Right kidney (tissue), 1 donor: ENCODE data around the gene XG.

ENCODE experiments used
- DNase-seq: peaks from one replicate; pipeline ENCODE4 v3.0.0-alpha.2; 2016

XG gene

GRCh38 chrX:2819345-2820135, 67.7 kb downstream of the XG start:
- no peak for DNase-seq

DNA sequence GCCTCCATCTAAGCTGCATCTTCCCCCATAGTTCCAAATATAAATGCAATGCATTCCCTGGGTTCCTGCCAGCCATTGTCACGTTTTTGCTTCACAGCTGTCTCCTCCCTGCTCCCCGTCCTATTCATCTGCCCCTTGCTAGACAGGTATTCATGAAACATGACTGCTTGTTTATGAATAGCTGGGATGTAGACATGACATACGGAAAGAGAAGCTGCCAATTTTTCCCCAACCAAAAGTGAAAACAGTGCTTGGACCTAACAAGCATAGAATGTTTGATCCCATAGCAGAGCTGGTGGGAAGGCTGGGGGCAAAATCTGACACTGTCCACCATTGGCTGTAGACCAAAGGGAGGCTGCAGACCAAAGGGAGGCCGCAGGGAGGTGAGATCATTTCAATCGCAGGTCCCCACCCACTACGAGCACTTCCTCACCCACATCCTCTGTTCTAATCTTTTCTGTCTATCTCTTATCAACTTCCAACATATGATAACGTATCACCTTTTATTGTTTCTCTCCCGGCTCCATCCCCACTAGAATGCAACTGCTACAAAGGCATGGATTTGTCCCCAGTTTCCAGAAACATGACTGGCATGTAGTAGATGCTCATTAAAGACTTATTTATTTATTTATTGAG, 68.4 kb downstream of the XG start:
- DNase-seq, result no peak

- no peak for DNase-seq
Measured at GRCh38 chrX:2823795-2824386, 72.1 kb downstream of the XG start.

- no peak for DNase-seq
Measured at GRCh38 chrX:2824886-2825285, 73.0 kb downstream of the XG start.

GRCh38 chrX:2828344-2828958, 76.6 kb downstream of the XG start, which contains the start of gene GYG2:
TSS of gene GYG2 (plus strand) at chrX:2828930. CDS start at chrX:2830189, 1,259 bp downstream.
- peak; percentile 47 for DNase-seq

DNA sequence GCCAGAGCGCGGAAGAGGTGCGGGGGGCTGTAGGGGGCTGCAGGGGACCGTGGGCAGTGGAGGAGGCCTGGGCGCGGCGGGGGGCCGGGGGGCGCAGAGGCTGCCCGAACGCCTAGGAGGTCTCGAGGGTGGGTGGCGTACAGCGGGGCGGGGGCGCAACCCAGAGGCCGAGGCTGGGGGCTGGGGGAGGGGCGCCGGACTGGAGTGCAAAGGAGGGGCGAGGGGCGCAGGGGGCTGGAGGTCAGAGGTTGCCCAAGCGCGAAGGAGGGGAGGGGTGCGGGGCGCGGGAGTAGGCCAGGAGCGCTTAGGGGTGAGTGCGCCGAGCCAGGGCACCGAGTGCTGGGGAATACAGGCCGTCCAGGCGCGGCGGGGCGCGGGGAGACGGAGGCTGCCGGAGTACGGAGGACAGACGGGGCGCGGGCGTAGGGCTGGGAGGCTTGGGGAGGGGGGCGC, 77.1 kb downstream of the XG start:
- DNase-seq, result no peak

GRCh38 chrX:2829469-2830246, 77.8 kb downstream of the XG start:
- no peak for DNase-seq

- DNase-seq, result no peak
Measured at GRCh38 chrX:2831471-2832228, 79.8 kb downstream of the XG start.

DNA sequence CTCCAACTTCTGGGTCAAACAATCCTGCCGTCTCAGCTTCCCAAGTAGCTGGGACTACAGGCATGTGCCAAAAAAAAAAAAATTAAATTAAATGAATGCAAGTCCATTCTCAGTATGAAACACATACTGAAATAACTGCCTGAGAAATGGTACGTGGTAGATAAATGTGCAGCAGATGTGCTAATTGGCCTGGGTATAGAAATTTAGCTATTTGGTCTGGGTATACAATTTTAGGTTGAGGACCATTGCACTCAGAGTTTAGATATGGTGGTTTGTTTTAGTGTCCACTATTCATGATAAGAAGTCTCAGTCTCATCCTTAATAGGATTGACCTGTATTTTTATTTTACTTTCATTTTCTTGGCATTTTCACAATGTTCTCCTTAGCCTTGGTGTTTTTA, 86.1 kb downstream of the XG start:
- no peak for DNase-seq

DNA sequence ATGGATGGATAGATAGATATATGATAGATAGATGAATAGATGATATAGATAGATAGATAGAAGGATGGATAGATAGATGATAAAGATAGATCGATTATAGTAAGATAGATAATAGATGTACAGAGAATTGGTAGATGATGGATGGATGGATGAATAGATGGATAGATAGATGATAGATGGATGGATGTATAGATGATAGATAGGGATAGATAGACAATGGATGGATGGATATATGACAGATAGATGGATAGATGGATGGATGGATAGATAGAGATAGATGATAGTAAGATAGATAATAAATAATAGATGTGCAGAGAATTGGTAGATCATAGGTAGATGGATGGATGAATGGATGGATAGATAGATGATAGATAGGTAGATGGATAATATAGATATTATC, 89.1 kb downstream of the XG start:
- DNase-seq, result no peak

DNA sequence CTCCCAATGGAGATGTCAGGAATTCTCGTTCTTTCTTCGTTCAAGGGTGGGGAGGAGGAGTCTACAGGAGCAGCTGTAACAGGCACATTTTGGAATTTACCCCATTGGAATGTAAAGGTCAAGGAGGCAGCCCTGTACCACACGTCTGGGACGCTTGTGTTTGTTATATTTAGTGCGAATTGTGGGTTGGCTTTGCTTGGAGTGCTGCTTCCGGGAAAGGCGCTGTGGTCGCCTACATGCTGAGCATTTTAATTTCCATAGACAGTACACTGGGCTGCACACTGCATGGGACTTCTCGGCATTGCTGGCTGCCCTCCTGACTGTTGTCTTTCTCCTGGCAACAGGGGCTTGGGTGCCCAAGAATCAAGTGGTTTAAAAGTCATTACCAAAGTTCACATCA, 89.7 kb downstream of the XG start:
- no peak for DNase-seq

DNA sequence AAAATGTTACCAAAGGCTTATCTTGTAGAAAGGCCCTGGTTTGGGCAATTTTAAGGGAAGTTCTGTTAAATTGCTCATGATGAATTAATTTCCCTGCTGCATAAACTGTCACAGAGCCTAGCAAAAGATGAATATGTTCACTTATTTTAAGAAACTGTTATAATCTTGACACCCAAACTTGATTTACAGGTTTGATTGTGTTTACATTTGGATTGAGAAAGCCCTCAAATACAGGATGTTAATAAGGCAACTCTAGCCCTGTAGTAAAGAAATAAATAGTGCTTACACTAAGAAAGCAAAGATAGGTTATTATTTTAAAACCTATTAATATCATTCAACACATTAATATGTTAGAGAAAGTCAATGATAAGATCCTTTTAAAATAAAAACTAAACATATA, 95.2 kb downstream of the XG start:
- no peak for DNase-seq

DNA sequence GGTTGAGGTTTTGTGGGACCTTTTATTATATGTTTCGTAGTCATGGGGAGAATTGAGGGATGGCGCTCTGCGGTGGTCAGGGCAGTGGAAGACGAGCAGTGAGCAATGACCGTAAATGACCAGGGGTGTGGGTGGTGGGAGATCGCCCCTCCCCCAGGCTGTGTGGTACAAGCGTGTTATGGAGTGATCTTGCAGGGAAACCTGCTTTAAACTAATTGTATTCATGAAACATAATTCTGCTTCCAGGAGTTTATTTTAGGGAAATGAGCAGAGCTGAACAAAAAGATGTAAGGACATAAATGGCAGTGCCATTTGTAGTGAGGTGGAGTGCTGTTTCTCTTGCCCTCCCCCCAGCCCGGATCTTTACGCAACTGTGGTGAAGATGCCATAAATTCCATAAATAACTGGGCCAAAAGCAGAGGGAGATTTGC, 97.0 kb downstream of the XG start:
- DNase-seq, result no peak

DNA sequence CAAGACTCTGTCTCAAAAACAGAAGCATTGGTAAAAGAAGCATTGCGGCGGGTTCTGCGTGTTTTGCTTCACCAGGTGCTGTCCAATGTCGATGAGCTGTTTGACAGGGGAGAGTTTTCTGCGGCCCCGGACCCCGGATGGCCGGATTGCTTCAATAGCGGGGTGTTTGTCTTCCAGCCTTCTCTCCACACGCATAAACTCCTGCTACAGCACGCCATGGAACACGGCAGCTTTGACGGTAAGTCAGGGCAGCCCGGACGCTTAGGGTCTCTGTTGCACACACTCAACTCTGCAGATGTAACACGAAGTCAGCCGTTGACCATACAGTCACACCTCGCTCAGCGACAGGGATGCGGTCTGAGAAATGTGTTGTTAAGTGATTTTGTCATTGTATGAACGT, 103.1 kb downstream of the XG start:
- no peak for DNase-seq

DNA sequence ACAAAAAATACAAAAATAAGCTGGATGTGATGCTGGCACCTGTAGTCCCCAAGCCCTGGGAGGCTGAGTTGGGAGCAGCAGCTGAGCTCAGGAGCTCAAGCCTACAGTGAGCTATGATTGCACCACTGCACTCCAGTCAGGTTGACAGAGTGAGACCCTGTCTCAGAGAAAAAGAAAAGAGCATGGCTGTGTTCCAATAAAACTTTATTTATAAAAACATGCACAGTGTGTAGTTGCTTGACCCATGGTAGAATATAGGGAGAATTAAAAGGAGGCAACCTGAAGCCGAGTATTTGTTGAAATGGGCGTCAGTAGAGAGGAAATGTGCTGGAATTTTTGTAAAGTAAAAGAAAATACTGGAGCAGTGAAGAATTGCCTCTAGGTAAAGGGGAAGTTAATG, 103.9 kb downstream of the XG start:
- DNase-seq, result no peak

GRCh38 chrX:2857566-2857965, 105.7 kb downstream of the XG start:
- no peak for DNase-seq

DNA sequence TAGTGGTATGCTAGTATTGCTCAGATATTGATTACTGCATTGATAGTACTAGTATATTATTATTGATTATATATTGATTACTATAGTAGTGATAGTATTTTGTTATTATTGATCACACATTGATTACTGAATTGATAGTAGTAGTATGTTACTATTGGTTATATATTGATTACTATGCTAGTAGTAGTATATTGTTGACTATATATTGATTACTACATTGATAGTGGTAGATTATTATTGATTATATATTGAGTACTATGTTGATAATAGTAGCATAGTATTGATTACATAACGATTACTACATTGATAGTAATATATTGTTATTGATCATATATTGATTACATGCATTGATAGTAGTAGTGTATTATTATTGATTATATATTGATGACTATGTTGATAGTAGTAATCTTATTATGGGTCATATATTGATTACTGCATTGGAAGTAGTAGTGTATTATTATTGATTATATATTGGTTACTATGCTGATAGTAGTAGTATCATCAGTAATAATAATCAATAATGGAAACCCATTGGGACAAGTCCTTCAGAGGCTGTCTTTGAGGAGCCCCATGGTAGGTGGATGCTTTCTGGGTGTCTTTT, 107.5 kb downstream of the XG start:
- DNase-seq, result no peak

DNA sequence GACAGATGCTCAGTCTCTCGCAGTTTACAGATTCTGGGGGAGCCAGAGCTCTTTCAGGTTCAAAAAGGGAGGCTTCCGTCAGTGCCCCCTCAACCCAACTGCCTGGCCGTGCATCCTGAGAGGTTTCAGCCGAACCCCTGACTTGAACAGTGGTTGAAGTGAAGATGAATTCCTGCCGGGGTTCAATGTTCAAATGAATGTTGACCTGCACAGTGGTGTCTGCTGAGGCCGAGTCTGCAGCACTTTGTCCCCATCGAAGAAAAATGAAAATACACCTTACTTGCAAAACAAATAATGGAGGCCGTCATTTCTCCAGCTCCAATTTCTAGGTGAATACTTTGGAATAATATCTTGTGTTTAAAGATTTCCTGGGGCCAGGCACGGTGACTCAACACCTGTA, 110.6 kb downstream of the XG start:
- no peak for DNase-seq

GRCh38 chrX:2863646-2864045, 111.8 kb downstream of the XG start:
- DNase-seq, result peak; percentile 10
